ENCODE data around the gene KRT6C. TPM values are rescaled to one million over a fixed set of nuclear protein-coding genes. Genes with fewer than 3 reads are reported as not detected.

KRT6C gene
- total RNA-seq, 1 experiment from 2014 or later, result not detected

GRCh38 chr12:52435659-52435999, 38.0 kb downstream of the KRT6C start:
- intact Hi-C loops (cut with micrococcal nuclease; ENCODE audit: unreplicated experiment), result no loop called here
- Mint-ChIP-seq H3K27ac (ENCODE audit: unreplicated experiment) (no peak overlapping the region), H3K36me3 (ENCODE audit: insufficient read depth, unreplicated experiment) (no peaks in the 10 kb centered on the region), H3K4me3 (ENCODE audit: low read depth, unreplicated experiment) (no peak overlapping the region), H3K4me1 (ENCODE audit: low read depth, unreplicated experiment) (peaks cover 12% of the 10 kb centered on the region), H3K27me3 (ENCODE audit: unreplicated experiment) (peaks cover 44% of the 10 kb centered on the region), H3K9me3 (ENCODE audit: low read depth, unreplicated experiment) (no peaks in the 10 kb centered on the region)
- TF ChIP-seq CTCF (IDR thresholded peaks at IDR 0.05; ENCODE audit: unreplicated experiment), result no peak
- no TSS peak for BruUV-seq (replicated peaks)
- DNase-seq, result no peak
- CTCF ChIA-PET, result no interaction called here

DNA sequence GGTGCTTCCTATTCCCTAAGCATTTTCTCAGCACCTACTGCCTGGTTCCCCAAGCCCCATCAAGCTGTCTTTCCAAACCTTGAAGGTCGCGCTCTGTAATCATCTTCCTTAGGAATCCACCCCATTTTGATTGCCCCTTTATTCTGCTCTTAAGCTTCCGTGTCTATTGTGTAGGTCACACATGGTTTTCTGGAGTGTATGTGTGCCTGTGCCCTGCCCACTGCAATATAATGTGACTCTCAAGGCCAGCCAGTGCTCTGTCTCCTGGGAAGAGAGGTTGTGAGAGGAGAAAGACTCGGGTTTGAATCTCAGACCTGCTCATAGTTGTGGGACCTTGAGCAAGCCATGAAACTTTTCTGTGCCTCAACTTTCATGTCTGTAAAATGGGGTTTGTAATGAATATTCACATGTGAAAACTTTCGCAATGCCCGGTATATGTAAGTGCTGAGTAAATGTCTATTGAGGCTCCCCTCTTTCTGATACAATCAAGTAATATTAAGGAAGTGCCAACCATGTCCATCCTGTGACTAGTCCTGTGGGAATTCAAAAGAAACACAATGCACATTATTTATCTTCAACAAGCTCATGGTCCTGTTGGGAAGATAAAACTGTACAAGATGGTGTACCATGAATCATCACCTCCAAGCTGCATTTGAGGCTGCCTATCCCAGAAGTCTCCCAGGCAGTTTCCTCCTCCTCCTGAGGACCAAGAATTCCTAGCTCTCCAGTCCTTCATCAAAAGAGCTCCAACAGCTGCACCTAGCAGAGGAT, 38.7 kb downstream of the KRT6C start:
- no peak for TF ChIP-seq CTCF (IDR thresholded peaks at IDR 0.05; ENCODE audit: unreplicated experiment)
- no TSS peak for BruUV-seq (replicated peaks)
- intact Hi-C loops (cut with micrococcal nuclease; ENCODE audit: unreplicated experiment), result no loop called here

DNA sequence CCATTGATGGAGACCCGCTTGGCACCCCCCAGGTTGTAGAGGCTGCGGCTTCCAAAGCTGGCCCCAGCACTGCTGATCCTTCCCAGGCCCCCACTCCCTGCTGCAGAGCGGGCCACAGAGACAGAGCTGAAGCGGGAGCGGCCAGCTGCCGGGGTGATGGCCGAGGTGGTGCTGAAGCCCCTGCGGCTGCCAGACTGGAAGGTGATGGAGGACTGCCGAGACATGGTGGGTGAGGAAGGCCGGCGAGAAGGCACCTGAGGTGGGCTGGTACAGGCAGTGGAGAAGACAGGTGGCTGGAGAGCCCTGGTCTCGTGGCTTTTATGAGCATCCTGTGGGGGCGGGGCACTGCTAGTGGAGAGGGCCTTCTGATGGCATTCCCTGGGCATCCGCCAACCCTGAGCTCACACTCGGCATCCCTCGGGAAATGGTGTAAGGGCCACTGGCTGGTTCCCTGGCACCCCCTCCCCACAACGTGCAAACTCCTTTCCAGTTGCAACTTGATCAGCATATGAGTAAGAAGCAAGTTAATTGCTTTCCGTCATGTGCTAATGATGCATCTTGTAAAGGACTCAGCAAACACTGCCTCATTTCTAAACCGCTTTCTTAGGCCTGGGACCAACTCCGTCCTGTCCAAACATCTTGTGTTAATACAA, 39.4 kb downstream of the KRT6C start, which contains the start of gene KRT75:
KRT75 (minus strand) TSS at position 291 of the 653 bp plus-strand sequence; CDS start at position 224, 67 bp downstream.
- peaks cover 12% of the 10 kb centered on the region for H3K4me1 Mint-ChIP-seq (ENCODE audit: low read depth, unreplicated experiment)
- no peak within 1 kb of the TSS for H3K4me3 Mint-ChIP-seq (ENCODE audit: low read depth, unreplicated experiment)
- no peak for TF ChIP-seq CTCF (IDR thresholded peaks at IDR 0.05; ENCODE audit: unreplicated experiment)
- H3K9me3 Mint-ChIP-seq (ENCODE audit: low read depth, unreplicated experiment), result no peaks in the 10 kb centered on the region
- no peak for DNase-seq
- H3K27ac Mint-ChIP-seq (ENCODE audit: unreplicated experiment), result no peak within 1 kb of the TSS
- CTCF ChIA-PET, result no interaction called here
- BruUV-seq (replicated peaks), result no TSS peak
- H3K27me3 Mint-ChIP-seq (ENCODE audit: unreplicated experiment), result peaks cover 58% of the 10 kb centered on the region
- intact Hi-C loops (cut with micrococcal nuclease; ENCODE audit: unreplicated experiment), result no loop called here
- H3K36me3 Mint-ChIP-seq (ENCODE audit: insufficient read depth, unreplicated experiment), result no peaks in the 10 kb centered on the region

More for the DNA sequence above, 38.7 kb downstream of the KRT6C start:
- Mint-ChIP-seq H3K27ac (ENCODE audit: unreplicated experiment) (no peak overlapping the region), H3K4me3 (ENCODE audit: low read depth, unreplicated experiment) (no peak overlapping the region), H3K4me1 (ENCODE audit: low read depth, unreplicated experiment) (peaks cover 12% of the 10 kb centered on the region), H3K36me3 (ENCODE audit: insufficient read depth, unreplicated experiment) (no peaks in the 10 kb centered on the region), H3K9me3 (ENCODE audit: low read depth, unreplicated experiment) (no peaks in the 10 kb centered on the region), H3K27me3 (ENCODE audit: unreplicated experiment) (peaks cover 51% of the 10 kb centered on the region)
- CTCF ChIA-PET, result no interaction called here
- DNase-seq, result no peak

DNA sequence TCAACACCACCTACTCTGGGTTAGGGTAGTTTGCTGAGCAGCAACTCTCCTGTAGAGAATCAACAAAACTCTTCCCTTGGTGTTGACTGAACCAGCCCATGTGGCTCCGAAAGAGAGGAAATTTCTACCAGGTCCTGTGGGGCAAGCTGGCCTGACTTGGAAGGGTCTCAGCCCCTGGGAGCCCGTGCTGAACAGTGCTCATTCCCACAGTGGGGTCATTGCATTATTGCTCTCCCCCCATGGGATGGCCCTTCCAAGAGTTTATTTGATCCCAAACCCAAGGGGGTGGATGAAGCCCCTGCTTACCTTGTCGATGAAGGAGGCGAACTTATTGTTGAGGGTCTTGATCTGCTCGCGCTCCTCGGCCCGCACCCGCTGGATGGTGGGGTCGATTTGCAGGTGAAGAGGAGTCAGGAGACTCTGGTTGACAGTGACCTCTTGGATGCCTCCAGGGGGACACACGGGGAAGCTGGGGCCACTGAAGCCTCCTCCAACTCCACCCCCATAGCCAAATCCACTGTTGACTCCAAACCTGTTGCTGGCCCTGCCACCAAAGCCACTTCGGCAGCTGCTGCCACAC, 40.0 kb downstream of the KRT6C start:
- Mint-ChIP-seq H3K4me3 (ENCODE audit: low read depth, unreplicated experiment) (no peak overlapping the region), H3K9me3 (ENCODE audit: low read depth, unreplicated experiment) (no peaks in the 10 kb centered on the region), H3K4me1 (ENCODE audit: low read depth, unreplicated experiment) (peaks cover 12% of the 10 kb centered on the region), H3K27me3 (ENCODE audit: unreplicated experiment) (peaks cover 64% of the 10 kb centered on the region), H3K27ac (ENCODE audit: unreplicated experiment) (no peak overlapping the region), H3K36me3 (ENCODE audit: insufficient read depth, unreplicated experiment) (no peaks in the 10 kb centered on the region)
- no peak for TF ChIP-seq CTCF (IDR thresholded peaks at IDR 0.05; ENCODE audit: unreplicated experiment)
- intact Hi-C loops (cut with micrococcal nuclease; ENCODE audit: unreplicated experiment), result no loop called here
- BruUV-seq (replicated peaks), result no TSS peak
- CTCF ChIA-PET, result interaction anchor here (0.6 kb wide), 1 partner anchor 15 kb away, joined by 3 read pairs; no protein-coding TSS in a partner anchor
- DNase-seq, result no peak

Measured in Calu3 (cell line).